Neural cell (in vitro differentiated cells): ENCODE data around the gene ONECUT3. TPM values are rescaled to one million over a fixed set of nuclear protein-coding genes. Genes with fewer than 3 reads are reported as not detected.
A peak's percentile ranks its signal among the peaks of the same experiment; 100 is the strongest.

ENCODE experiments used
- H2AFZ ChIP-seq: fragments of 200-600, 300-800 bp; sonication (generic), shearing (Covaris generic); 2 replicates; pipeline ENCODE4 v1.6.0; 2014; ENCODE audit warnings: low read depth, mild to moderate bottlenecking, antibody characterized with exemption, low read length, moderate library complexity
- H3F3A ChIP-seq: fragments of 200-600 bp; shearing (Covaris generic); 2 replicates; pipeline ENCODE4 v1.6.1; 2016; ENCODE audit warnings: mild to moderate bottlenecking, moderate library complexity, mixed read lengths, antibody characterized with exemption, low read length; ENCODE audit not compliant: insufficient read depth, poor library complexity, severe bottlenecking
- H3K27ac ChIP-seq: fragments of 200-600, 300-800 bp; sonication (generic), shearing (Covaris generic); 2 replicates; pipeline ENCODE4 v1.5.1; 2014; ENCODE audit warnings: mild to moderate bottlenecking, low read length, moderate library complexity
- H3K27me3 ChIP-seq: fragments of 300-800, 200-600 bp; sonication (generic), shearing (Covaris generic); 2 replicates; pipeline ENCODE4 v1.6.0; 2014; ENCODE audit warnings: mild to moderate bottlenecking, low read depth, low read length, moderate library complexity; ENCODE audit not compliant: insufficient read depth
- H3K36me3 ChIP-seq: fragments of 300-800, 200-600 bp; sonication (generic), shearing (Covaris generic); 2 replicates; pipeline ENCODE4 v1.5.1; 2014; ENCODE audit warnings: mild to moderate bottlenecking, antibody characterized with exemption, low read length, moderate library complexity; ENCODE audit not compliant: insufficient read depth
- H3K4me2 ChIP-seq: fragments of 300-800, 200-600 bp; sonication (generic), shearing (Covaris generic); 2 replicates; pipeline ENCODE4 v1.6.0; 2014; ENCODE audit warnings: mild to moderate bottlenecking, low read length
- H3K4me3 ChIP-seq: fragments of 300-800, 200-600 bp; sonication (generic), shearing (Covaris generic); 2 replicates; pipeline ENCODE4 v1.5.1; 2014; ENCODE audit warnings: mild to moderate bottlenecking, low read length, moderate library complexity
- H3K79me2 ChIP-seq: fragments of 200-600 bp; shearing (Covaris generic); replicated peaks from 2 replicates; pipeline ENCODE4 v1.6.0; 2014; ENCODE audit warnings: mild to moderate bottlenecking, low read length, moderate library complexity; ENCODE audit not compliant: insufficient read depth
- H3K9ac ChIP-seq: fragments of 300-800, 200-600 bp; sonication (generic), shearing (Covaris generic); 2 replicates; pipeline ENCODE4 v1.6.1; 2016; ENCODE audit warnings: mild to moderate bottlenecking, low read length, mixed read lengths
- H3K9me2 ChIP-seq: fragments of 200-600 bp; shearing (Covaris generic); 2 replicates; pipeline ENCODE4 v1.6.1; 2016; ENCODE audit warnings: mild to moderate bottlenecking, low read length, mixed read lengths; ENCODE audit not compliant: insufficient read depth
- H3K9me3 ChIP-seq: fragments of 200-600, 300-800 bp; sonication (generic), shearing (Covaris generic); 2 replicates; pipeline ENCODE4 v1.6.1; 2016; ENCODE audit warnings: mild to moderate bottlenecking, mixed run types, low read length, moderate library complexity, mixed read lengths
- H4K20me1 ChIP-seq: fragments of 200-600 bp; shearing (Covaris generic); 2 replicates; pipeline ENCODE4 v1.6.1; 2016; ENCODE audit warnings: mild to moderate bottlenecking, mixed run types; ENCODE audit not compliant: insufficient read depth
- EP300 ChIP-seq: fragments of 450-650 bp; conservative IDR thresholded peaks from 2 replicates; pipeline ENCODE4 v1.6.1; 2014; ENCODE audit warnings: antibody characterized with exemption, mild to moderate bottlenecking, moderate library complexity; ENCODE audit not compliant: poor library complexity, severe bottlenecking
- EZH2 ChIP-seq: fragments of 200-600, 300-800 bp; shearing (Covaris generic), sonication (generic); IDR thresholded peaks from 2 replicates; pipeline ENCODE4 v1.6.1; 2014; ENCODE audit warnings: antibody characterized with exemption, low read length, borderline replicate concordance, mild to moderate bottlenecking; ENCODE audit not compliant: insufficient read depth, poor library complexity, severe bottlenecking
- MXI1 ChIP-seq: fragments of 450-650 bp; conservative IDR thresholded peaks from 2 replicates; pipeline ENCODE4 v1.6.1; 2014; ENCODE audit warnings: antibody characterized with exemption, mild to moderate bottlenecking; ENCODE audit not compliant: poor library complexity, severe bottlenecking
- POLR2AphosphoS5 ChIP-seq: IDR thresholded peaks from 2 replicates; pipeline ENCODE4 v1.6.1; 2012
- RAD21 ChIP-seq: fragments of 450-650 bp; conservative IDR thresholded peaks from 2 replicates; pipeline ENCODE4 v1.6.1; 2014; ENCODE audit warnings: antibody characterized with exemption, mild to moderate bottlenecking, moderate library complexity
- SMC3 ChIP-seq: fragments of 450-650 bp; conservative IDR thresholded peaks from 2 replicates; pipeline ENCODE4 v1.6.1; 2014; ENCODE audit warnings: antibody characterized with exemption, mild to moderate bottlenecking, moderate library complexity; ENCODE audit not compliant: poor library complexity
- TAF1 ChIP-seq: IDR thresholded peaks from 2 replicates; pipeline ENCODE4 v1.6.1; 2012; ENCODE audit warnings: low read depth
- polyA plus RNA-seq: library from polyadenylated mRNA; depleted of rRNA; stranded (reverse); fragments of >200 nt; gene quantifications from 2 replicates; pipeline ENCODE4 v1.2.3, GENCODE V29; 2014
- TF ChIP-seq, protein P1 (sequence below): IDR thresholded peaks from 2 replicates; pipeline ENCODE4 v1.6.1; 2012; ENCODE audit warnings: borderline replicate concordance
- TF ChIP-seq, protein P2 (sequence below): fragments of 450-650 bp; IDR thresholded peaks from 2 replicates; pipeline ENCODE4 v1.5.1; 2014; ENCODE audit warnings: antibody characterized with exemption, mild to moderate bottlenecking, moderate library complexity; ENCODE audit not compliant: poor library complexity, severe bottlenecking

Gene ONECUT3
- polyA plus RNA-seq, 1 donor from 2014 or later, result 0.45 TPM

GRCh38 chr19:1744133-1744665, 9.1 kb upstream of the ONECUT3 start:
- Histone ChIP-seq H3K9me2 (no peaks in the 10 kb centered on the region), H3K4me3 (no peak overlapping the region), H3F3A (no peaks in the 10 kb centered on the region), H3K9ac (no peak overlapping the region), H3K27ac (no peak overlapping the region), H3K79me2 (no peaks in the 10 kb centered on the region), H4K20me1 (no peaks in the 10 kb centered on the region), H3K4me2 (no peak overlapping the region), H3K27me3 (peaks cover 41% of the 10 kb centered on the region), H3K36me3 (no peaks in the 10 kb centered on the region), H2AFZ (no peak overlapping the region), H3K9me3 (no peaks in the 10 kb centered on the region)
- TF ChIP-seq EZH2, result no peak
- TF ChIP-seq TAF1, result no peak
- TF ChIP-seq, protein P1, sequence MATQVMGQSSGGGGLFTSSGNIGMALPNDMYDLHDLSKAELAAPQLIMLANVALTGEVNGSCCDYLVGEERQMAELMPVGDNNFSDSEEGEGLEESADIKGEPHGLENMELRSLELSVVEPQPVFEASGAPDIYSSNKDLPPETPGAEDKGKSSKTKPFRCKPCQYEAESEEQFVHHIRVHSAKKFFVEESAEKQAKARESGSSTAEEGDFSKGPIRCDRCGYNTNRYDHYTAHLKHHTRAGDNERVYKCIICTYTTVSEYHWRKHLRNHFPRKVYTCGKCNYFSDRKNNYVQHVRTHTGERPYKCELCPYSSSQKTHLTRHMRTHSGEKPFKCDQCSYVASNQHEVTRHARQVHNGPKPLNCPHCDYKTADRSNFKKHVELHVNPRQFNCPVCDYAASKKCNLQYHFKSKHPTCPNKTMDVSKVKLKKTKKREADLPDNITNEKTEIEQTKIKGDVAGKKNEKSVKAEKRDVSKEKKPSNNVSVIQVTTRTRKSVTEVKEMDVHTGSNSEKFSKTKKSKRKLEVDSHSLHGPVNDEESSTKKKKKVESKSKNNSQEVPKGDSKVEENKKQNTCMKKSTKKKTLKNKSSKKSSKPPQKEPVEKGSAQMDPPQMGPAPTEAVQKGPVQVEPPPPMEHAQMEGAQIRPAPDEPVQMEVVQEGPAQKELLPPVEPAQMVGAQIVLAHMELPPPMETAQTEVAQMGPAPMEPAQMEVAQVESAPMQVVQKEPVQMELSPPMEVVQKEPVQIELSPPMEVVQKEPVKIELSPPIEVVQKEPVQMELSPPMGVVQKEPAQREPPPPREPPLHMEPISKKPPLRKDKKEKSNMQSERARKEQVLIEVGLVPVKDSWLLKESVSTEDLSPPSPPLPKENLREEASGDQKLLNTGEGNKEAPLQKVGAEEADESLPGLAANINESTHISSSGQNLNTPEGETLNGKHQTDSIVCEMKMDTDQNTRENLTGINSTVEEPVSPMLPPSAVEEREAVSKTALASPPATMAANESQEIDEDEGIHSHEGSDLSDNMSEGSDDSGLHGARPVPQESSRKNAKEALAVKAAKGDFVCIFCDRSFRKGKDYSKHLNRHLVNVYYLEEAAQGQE, result no peak
- no peak for TF ChIP-seq MXI1

GRCh38 chr19:1744822-1745563, 8.3 kb upstream of the ONECUT3 start:
- Histone ChIP-seq H3K79me2 (no peaks in the 10 kb centered on the region), H4K20me1 (no peaks in the 10 kb centered on the region), H3K4me2 (no peak overlapping the region), H3F3A (no peaks in the 10 kb centered on the region), H3K27ac (no peak overlapping the region), H3K9me2 (no peaks in the 10 kb centered on the region), H3K9ac (peak overlapping the region; percentile 39), H2AFZ (no peak overlapping the region), H3K27me3 (peaks cover 49% of the 10 kb centered on the region), H3K4me3 (peak overlapping the region; percentile 54), H3K36me3 (no peaks in the 10 kb centered on the region), H3K9me3 (no peaks in the 10 kb centered on the region)
- TF ChIP-seq SMC3, result no peak
- no peak for TF ChIP-seq EZH2
- no peak for TF ChIP-seq EP300
- no peak for TF ChIP-seq RAD21
- TF ChIP-seq TAF1, result no peak
- no peak for TF ChIP-seq POLR2AphosphoS5

DNA sequence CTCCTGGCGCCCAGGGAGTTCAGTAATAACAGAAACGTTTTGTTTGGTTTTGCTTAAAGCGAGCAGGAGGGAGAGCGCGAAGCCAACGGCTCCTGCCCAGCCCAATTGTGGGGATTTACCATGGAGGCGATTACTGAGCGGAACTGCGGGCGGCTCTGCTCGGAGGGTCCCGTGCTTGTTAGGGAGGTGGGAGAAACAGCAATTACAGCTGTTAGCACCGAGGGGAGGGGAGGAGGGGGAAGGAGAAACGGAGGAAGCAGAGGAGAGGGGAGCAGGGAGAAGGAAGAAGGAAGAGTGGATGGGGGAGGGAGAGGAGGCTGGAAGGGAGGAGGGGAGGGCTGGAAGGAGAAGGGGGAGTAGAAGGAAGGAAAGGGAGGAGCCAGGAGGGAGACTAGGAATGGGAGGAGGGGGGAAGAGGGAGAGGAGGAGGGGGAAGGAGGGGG, 7.7 kb upstream of the ONECUT3 start:
- Histone ChIP-seq H2AFZ (no peak overlapping the region), H3K4me2 (peak overlapping the region; percentile 59), H3K9ac (peak overlapping the region; percentile 39), H3K27me3 (peaks cover 56% of the 10 kb centered on the region), H3K9me2 (no peaks in the 10 kb centered on the region), H3K79me2 (no peaks in the 10 kb centered on the region), H4K20me1 (no peaks in the 10 kb centered on the region), H3K36me3 (no peaks in the 10 kb centered on the region), H3K4me3 (peak overlapping the region; percentile 54), H3F3A (no peaks in the 10 kb centered on the region), H3K27ac (no peak overlapping the region), H3K9me3 (no peaks in the 10 kb centered on the region)
- TF ChIP-seq EZH2 (no peak), EP300 (no peak), TAF1 (no peak), RAD21 (no peak), MXI1 (no peak), POLR2AphosphoS5 (no peak), SMC3 (no peak)
- TF ChIP-seq, protein P2, sequence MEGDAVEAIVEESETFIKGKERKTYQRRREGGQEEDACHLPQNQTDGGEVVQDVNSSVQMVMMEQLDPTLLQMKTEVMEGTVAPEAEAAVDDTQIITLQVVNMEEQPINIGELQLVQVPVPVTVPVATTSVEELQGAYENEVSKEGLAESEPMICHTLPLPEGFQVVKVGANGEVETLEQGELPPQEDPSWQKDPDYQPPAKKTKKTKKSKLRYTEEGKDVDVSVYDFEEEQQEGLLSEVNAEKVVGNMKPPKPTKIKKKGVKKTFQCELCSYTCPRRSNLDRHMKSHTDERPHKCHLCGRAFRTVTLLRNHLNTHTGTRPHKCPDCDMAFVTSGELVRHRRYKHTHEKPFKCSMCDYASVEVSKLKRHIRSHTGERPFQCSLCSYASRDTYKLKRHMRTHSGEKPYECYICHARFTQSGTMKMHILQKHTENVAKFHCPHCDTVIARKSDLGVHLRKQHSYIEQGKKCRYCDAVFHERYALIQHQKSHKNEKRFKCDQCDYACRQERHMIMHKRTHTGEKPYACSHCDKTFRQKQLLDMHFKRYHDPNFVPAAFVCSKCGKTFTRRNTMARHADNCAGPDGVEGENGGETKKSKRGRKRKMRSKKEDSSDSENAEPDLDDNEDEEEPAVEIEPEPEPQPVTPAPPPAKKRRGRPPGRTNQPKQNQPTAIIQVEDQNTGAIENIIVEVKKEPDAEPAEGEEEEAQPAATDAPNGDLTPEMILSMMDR, result no peak
- TF ChIP-seq, protein P1, result no peak
